Middle frontal gyrus (tissue), 1 donor: ENCODE data around the gene CDH13.

Experiments used
- DNase-seq: peaks from one replicate; pipeline ENCODE4 v3.0.0-alpha.2; 2015; ENCODE audit warnings: low spot score; ENCODE audit errors: extremely low spot score

Gene CDH13

DNA sequence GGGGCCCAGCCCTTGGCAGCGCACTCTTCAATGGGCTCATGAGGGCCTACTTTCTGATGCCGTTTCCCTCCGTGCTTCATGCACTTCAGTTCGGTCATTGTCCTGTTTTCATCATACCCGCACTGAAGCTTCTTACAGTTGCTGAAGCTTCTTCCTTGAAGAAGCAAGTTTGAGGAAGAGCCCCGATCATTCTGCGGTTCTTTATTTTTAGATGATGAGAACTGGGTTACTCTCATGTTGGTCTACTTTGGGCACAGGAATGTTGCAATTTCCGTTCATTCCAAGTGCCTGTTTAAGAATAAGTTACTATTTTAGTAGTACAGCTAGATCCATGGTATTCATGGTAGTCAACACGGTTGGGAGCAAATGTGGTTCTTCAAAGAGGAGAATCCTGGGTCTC, 593.3 kb downstream of the CDH13 start:
- no peak for DNase-seq

DNA sequence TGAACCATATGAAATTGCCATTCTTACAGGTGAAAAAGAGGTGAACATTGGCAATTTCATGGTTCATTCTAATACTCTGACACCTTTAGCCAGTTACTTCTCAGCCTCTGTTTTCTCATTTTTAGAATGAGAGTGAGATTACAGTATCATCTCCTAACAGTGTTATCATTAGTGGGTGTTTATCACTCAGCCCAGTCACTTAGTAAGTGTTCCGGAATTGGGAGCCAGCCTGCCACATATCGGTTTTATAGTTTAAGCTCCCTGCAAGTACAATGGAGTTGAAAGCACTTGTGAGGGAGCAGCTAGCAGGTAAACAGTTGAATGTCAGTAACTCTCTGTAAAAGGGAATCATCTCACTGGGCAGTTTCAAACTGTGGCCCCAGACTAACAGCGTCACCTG, 597.9 kb downstream of the CDH13 start:
- DNase-seq: no peak

DNA sequence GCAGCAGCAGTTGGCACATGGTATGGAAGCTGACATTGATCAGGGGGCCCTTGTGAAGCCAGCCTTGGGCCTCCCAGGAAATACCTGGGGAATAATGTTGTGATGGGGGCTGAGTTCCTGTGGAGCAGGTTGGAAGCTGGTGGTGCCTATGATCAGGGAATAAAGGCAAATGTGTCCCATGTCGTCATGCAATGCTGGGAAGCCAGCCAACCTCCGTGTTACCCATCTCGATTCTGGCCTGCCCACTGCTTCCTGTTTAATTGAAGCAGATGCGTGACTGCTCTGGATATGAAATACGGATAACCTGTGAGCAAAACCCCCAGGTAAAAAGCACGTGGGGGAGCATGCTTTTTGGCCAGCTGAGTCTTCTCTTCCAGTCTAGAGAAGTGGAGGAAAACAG, 600.6 kb downstream of the CDH13 start:
- DNase-seq: no peak

DNA sequence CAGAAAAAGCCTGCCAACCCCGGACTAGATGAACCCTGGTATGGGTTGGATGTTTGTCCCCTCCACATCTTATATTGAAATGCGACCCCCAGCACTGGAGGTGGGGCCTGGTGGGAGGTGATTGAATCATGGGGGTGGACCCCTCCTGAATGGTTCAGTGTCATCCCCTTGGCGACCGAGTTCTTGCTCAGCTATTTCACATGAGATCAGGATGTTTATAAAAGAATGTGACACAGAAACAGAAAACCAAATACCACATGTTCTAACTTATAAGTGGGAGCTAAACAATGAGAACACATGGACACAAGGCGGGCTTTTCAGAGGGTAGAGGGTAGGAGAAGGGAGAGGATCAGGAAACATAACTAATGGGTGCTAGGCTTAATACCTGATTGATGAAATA, 605.0 kb downstream of the CDH13 start:
- no peak for DNase-seq

GRCh38 chr16:83233153-83233552, 606.4 kb downstream of the CDH13 start:
- DNase-seq: no peak

DNA sequence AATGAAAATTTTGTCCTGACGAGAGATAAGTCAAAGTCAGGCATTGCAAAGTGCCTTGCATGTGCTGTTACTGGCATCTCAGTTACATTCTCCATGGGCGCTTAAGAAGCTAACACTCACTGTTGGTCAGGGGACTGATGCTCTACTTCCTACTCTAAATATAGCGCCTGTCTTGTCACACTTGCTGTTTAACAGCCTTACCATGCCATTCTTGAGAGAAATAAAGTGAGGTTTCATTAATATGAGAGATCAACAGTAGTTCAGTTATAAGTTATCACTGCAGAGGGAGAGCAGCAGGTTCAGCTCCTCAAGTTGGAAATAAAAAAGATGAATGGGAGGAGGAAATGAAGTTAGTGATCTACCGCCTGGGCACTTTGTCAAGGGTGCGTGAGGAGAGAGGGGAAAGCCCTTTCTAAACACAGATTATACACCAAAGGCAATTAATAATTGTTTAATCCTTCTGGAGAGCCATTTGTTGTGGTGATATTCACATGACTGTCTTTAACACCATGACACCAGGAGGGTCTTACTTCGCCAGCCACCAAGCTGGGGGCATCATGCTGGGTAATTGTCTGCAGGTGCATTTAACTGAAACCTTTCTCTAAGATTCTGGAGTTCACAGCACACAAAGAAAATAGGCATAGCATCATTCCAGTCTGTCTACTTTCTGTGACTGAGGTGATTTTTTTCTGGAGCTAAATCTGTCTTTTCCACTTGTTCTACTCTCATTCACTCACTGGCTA, 612.4 kb downstream of the CDH13 start:
- no peak for DNase-seq

GRCh38 chr16:83244057-83244456, 617.3 kb downstream of the CDH13 start:
- DNase-seq: no peak

DNA sequence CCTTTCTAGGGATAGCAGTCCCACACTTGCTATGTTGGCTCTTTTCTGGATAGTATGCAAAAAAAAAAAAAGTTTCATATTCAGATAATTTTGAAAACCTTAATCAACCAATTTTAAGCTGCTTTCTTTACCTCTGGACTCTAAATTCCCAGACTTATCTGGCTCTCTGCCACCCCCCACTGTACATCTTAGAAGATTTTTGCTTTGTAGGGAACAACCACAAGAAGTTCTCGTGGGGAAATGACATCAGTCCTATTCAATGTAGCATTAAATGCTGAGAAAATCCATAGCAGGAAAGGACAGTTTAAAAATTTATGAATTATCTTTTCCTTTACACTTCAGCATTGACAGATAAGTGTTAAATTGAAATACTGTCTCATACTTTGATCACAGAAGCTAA, 618.3 kb downstream of the CDH13 start:
- no peak for DNase-seq

DNA sequence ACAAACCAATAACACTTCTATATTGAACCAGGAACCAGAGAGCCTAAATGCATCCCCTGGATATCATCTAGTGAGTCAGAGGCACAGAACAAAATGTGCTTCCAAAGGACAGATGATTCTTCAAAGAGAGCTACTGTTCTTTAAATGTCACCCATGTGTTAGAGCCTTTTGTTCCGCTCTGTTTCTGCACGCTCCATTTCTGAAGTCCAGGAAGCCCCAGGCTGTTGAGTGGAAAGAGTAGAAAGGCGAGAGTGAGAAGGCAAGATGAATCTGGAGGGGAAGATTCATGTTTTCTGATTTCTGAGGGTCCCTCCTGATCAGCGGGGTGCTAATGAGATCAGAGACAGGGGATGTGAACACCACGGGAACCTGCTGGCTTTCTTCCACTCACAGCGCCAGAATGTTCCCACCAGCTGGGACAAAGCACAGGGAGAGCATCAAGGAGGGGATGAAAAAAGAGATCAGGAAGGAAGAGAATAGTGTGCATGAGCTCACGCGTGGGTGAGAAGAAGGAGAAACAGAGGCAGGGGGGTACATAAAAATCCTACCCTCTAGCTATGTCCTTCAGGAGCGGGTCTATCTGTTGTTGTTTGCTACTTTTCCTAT, 621.1 kb downstream of the CDH13 start:
- DNase-seq: no peak

DNA sequence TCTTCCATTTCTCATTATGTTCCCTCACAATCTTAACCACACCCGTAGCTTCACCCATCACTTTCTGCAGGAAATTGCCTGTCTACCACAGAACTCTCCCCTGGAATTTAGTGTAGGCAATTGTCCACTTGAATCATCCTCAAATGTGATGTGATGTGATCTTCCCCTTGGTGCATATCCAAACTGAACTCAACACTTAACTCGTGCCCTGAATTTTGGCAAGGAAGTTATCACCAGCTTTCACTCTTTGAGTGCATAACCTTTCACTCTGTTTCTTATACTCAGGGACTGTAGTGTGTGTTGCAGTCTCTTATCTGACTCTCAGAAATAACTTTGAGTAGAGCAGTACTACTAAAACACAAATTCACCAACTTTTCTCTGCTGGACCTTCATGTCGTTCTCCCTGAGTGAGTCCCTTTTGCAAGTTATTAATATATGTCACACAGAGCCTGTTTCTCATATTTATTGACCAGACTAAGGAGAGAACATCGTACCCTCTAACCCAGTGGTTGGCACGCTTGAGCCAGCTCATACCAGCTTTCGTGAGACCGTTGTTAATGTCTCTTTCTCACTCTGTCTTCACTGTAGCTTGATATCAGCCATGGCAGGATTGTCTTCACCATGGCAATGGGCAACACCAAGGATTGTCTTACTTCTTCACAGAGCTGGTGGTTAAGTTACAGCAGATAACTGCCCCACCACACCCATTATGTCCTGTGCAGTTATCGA, 622.1 kb downstream of the CDH13 start:
- no peak for DNase-seq

DNA sequence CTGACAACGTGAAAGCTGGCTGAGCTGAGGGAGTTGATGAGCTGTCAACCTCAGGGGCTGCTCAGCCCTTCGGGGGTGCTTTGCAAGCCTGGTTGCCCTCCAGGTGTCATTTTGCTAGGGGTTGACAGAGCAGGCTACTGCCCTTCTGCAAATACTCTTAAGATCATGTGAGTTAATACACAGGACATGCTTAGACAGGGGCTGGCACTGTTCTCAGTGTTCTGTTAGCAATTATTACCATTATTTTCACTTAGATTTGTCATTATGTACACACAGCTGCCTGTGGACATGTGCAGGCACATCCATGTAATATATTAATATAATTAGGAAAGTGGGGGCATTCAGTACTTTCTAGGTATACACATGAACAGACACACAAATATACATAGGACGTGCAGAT, 626.8 kb downstream of the CDH13 start:
- no peak for DNase-seq

DNA sequence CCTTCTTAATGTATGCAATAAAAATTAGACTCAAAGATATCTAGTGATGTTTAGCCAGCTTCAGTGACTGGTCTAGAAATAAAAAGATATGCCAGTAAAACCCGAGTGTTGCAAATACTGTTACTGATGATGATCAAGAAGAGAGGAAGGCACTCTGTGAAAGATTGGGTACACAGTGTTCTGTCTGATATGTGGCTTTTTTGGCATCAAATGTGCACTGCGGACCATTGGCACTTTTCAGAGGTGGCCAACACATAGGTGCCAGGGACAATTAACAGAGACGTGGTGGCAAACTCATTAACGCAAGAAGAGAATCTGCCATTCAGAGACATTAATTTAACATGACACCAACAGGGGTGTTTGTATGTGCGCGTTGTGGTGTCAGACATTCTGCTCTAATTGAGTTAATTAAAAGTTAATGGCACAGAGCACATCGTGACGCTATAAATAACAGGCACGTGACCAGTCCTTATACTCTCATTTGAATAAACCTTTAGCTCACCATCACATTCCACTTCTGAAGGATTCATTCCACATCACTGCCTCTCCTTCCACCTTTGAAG, 631.7 kb downstream of the CDH13 start:
- DNase-seq: no peak

DNA sequence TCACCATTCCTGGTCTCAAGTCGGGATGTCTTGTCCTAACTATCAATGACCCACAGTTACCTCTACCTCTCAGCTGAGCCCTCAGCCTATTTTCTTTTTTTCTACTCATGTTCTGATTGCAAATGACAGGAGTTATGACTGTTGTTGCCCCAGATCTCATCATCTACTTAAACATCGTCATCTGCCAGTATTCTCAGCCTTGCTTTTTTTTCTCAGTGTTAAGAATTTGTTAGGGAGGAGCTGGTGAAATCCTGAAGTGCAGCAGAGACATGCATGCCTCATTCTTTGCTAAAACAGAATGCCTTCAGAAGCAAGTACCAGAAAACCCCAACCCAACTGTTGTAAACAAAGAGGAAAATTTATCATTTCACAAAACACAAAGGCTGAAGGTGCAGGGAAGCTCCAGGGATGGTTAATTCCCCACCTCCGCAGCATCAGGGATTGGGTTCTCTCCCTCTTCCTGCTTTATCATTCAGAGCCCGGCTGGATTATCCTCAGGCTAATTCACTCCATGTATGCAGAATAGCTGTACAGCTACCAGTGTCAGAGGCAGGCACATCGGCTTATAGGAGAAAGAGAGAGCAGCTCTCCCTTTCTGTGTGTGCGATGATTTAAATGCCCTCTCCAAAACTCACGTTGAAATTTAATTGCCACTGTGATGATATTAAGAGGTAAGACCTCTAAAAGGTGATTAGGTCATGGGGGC, 640.2 kb downstream of the CDH13 start:
- DNase-seq: no peak

DNA sequence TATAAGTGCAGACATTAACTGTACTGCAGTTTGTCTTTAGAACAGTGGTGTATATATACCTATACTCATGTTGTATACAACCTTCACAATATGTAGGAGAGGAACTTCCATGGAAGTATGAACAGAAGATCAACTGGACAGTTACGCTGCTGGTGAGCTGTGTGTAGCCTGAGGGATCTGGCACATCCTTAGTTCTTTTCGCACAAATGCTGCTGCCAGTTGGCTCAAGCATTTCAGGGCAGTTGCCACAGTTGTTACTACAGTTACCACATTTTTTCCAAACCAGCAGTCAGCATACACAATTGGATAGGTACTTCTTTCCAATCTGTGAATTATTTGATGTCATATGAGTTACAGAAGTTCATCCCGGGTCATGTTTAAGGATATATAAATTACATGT, 641.4 kb downstream of the CDH13 start:
- no peak for DNase-seq

DNA sequence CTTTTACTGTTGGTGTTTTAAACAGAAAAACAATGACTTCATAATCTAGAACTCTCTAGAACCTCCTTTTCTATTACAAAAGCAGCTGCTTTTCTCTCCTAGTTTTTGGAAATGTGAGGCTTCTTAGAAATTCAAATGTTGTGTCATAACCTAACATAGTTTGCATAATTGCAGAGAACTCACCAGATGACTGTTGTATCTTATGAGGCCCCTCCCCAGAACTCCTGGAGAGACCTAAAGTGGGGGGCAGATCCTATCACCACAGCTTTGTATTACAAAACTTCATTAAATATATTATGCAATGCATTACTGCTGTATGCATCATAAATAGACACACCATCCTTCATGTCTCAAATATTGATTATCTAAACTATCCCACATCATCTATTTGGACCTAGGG, 642.3 kb downstream of the CDH13 start:
- no peak for DNase-seq

DNA sequence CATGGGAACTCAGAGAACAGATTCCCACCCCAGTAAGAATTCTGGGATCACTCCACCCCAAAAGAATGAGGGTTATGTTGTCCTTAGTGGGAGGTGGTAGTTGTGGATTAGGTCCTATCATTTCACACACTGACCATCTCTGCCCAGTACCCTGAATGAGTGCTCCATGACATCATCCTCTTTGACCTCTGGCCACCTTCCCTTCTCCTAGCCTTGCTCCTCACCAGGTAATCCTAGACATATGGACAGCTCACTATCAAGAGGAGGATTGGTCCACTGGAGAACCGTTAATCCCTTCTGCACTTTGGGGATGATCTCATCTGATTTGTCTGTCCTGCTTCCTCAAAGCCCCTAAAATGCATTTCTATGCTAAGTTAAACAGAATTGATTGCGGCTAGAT, 642.8 kb downstream of the CDH13 start:
- no peak for DNase-seq

GRCh38 chr16:83270061-83270460, 643.3 kb downstream of the CDH13 start:
- DNase-seq: no peak

GRCh38 chr16:83270640-83271039, 643.9 kb downstream of the CDH13 start:
- no peak for DNase-seq

DNA sequence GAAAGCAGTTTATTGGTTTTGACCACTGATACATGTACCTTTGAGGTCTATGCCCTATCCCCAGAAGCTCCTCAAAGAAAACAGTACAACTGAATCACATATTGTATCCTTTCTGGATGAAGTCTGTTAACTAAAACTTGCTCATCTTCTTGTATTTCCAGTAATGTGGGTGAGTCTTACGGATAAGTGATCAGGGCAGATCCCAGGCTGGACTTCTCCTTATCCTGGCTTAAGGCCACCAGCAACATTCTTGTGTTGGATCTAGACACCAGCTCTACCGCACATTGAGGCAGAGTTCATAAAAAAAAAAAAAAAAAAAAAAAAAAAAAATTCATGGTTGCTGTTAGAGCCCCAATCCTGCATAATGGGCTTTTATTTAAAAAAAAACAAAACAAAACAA, 644.4 kb downstream of the CDH13 start:
- DNase-seq: no peak

GRCh38 chr16:83271970-83272575, 645.3 kb downstream of the CDH13 start:
- DNase-seq: no peak

GRCh38 chr16:83272843-83273242, 646.1 kb downstream of the CDH13 start:
- no peak for DNase-seq
